IMR-90 (cell line): ENCODE data around the gene MRPL52.

Experiments used
- BHLHE40 ChIP-seq: fragments of 150-350 bp; IDR thresholded peaks from 2 replicates; pipeline ENCODE4 v1.6.1; 2016; ENCODE audit warnings: mild to moderate bottlenecking, low read depth, low read length
- CEBPB ChIP-seq: IDR thresholded peaks from 2 replicates; pipeline ENCODE4 v1.6.1; 2012; ENCODE audit warnings: low read depth, low read length, improper control_type of control experiment
- CTCF ChIP-seq: conservative IDR thresholded peaks from 2 replicates; pipeline ENCODE4 v1.5.1; 2012; ENCODE audit warnings: mild to moderate bottlenecking, low read depth, low read length, improper control_type of control experiment
- FOS ChIP-seq: fragments of 150-350 bp; IDR thresholded peaks from 2 replicates; pipeline ENCODE4 v1.6.1; 2016; ENCODE audit warnings: low read depth, low read length
- MAFK ChIP-seq: IDR thresholded peaks from 2 replicates; pipeline ENCODE4 v1.6.1; 2012; ENCODE audit warnings: low read depth, low read length, improper control_type of control experiment
- POLR2A ChIP-seq: IDR thresholded peaks from 2 replicates; pipeline ENCODE4 v1.6.1; 2012; ENCODE audit warnings: mild to moderate bottlenecking, low read depth, low read length
- RAD21 ChIP-seq: IDR thresholded peaks from 2 replicates; pipeline ENCODE4 v1.6.1; 2012; ENCODE audit warnings: low read length, improper control_type of control experiment
- RFX5 ChIP-seq: IDR thresholded peaks from 2 replicates; pipeline ENCODE4 v1.8.0; 2012; ENCODE audit warnings: low read depth, mild to moderate bottlenecking, low read length, moderate library complexity
- SMC3 ChIP-seq: fragments of 150-350 bp; IDR thresholded peaks from 2 replicates; pipeline ENCODE4 v1.6.1; 2016; ENCODE audit warnings: low read depth, mild to moderate bottlenecking, antibody characterized with exemption, low read length, moderate library complexity
- USF2 ChIP-seq: fragments of 150-350 bp; IDR thresholded peaks from 2 replicates; pipeline ENCODE4 v1.6.1; 2017; ENCODE audit warnings: mild to moderate bottlenecking, antibody characterized with exemption, low read length, low read depth

GRCh38 chr14:22802860-22803686 lies 26.6 kb upstream of the MRPL52 start:
- TF ChIP-seq CTCF (no peak), POLR2A (no peak), USF2 (no peak), CEBPB (no peak), BHLHE40 (no peak), RFX5 (no peak), MAFK (no peak), FOS (no peak), RAD21 (no peak), SMC3 (no peak)
